Brain pericyte (primary cell): ENCODE measurements around the gene ANO3.
"Not testable (repeated sequence)": the region's sequence is repeated elsewhere in the genome, so short reads cannot be mapped to it uniquely, and the experiment has no call there.

Experiments used
- DNase-seq: peaks from one replicate; pipeline ENCODE4 v3.0.0-alpha.2; 2012; ENCODE audit warnings: low read depth, low spot score

The ANO3 gene

DNA sequence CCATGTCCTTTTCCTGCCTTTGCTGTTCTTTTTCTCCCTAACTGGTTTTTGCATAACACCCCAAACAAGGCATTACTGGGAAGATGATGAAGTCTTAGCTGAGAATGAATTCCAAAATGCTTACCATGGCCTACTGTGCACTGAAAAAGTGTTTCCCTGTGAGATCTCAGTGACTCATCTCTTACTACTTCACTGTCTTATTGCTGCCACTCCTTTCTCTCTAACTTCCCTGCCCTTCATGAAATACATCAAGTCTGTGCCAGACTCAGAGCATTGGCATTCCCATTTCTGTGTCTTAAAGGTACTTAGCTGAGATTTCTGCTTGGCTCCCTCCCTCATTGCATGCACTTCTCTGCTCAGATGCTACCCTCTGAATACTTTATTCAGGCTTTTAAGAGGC is 289.2 kb downstream of the ANO3 start:
- DNase-seq: no peak

- no peak for DNase-seq
Measured at GRCh38 chr11:26622181-26622580, 290.3 kb downstream of the ANO3 start.

GRCh38 chr11:26623076-26623659 is 291.2 kb downstream of the ANO3 start:
- DNase-seq: no peak

DNA sequence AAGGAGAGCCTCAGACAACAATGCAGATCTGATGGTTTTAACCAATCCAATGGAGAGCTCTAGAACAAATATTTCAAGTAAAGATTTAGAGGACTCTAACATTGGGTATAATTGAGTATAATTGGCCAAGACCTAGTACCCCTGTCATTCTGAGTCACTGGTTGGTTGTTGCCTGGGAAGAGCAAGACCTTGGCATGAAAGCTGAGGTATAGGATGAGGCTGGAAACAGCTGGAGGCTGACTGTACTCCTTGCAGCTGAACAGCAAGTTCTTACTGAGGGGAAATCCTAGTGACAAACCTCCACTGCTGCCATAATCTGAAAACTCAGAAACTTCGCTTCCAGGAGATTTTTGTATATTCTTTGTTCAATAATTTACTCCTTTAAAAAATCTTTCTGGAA is 294.4 kb downstream of the ANO3 start:
- no peak for DNase-seq

DNA sequence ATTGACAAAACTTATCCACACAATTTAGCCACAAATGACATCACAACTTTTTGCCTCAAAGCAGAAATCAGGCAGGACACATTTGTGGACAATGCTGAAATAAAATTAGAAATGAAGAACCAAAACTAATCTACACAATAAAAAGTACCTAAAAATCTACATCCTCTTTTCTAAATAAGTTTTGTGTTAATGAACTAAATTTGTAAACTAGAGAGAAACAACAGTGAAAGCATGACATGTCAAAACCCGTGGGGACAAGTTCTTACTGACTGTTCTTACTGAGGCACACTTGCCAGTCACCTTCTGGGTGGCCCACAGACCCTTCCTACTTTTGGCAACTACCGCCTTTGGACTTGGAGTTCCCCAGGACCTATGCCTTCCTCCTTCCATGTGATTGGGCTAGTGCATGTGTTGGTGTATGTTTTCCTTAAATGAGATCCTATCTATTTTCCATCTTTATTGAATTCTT is 300.8 kb downstream of the ANO3 start:
- no peak for DNase-seq

DNA sequence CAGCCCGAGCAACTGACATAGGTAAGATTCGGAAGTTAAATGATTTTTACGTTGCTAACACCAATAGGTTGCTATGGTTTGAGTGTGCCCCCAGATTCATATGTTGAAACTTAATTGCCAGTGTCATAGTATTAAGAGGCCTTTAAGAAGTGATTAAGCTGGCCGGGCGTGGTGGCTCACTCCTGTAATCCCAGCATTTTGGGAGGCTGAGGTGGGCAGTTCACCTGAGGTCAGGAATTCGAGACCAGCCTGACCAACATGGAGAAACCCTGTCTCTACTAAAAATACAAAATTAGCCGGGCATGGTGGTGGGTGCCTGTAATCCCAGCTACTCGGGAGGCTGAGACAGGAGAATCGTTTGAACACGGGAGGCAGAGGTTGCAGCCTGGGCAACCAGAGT is 311.4 kb downstream of the ANO3 start:
- not testable (repeated sequence) for DNase-seq

DNA sequence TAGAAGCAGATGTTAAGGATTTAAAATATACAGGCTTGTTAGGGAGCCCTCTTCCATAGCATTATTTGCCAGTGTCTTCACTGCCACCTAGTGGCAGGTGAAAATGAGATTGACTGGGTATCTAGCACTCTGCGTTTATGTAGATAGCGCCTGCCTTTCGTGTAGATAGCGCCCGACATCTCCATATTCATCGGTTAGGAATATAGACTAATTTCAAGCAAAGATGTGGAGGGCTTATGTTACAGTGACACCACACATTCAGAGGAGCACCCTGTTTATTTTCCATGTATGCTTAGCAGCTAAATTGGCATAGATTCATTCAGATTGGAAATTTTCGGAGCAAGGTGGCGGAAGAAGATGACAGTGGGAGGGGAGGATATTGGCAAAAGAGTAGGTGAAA is 318.0 kb downstream of the ANO3 start:
- peak; percentile 12 for DNase-seq

- no peak for DNase-seq
Measured at GRCh38 chr11:26651916-26652315, 320.0 kb downstream of the ANO3 start.

DNA sequence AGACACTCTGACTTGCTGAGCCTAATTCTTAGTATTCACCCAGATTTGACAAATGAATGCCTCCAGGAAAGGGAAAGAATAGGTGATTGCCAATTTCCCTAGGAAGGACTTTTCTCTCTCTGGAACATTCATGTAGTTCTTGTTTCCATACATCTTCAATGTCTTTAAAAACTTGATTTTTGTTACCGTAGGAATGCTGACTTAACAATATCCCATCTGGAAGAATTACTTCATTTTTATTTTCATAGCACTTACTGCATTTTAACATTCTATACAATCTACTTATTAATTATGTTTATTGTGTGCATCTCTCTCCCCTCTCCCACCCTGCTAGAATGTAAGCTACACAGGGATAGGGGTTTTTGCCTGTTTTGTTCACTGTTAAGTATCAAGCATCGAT is 323.4 kb downstream of the ANO3 start:
- DNase-seq: no peak

DNA sequence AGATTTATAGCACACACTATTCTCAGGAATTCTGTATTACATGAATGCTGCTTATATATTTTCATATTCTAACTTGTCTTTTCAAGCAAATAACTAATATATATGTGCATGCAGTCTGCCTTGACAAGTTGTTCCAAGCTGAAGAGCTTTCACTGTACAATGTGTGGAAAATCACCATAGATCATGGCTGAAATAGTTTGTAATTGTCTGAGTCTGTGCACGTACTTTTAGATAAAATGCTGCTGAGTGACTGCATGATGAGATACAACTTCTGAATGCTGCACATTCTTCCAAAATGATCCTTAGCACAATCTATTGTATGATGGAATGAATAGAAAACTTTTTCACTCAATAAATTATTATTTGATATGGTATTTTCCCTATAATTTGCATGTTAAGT is 331.0 kb downstream of the ANO3 start:
- no peak for DNase-seq

DNA sequence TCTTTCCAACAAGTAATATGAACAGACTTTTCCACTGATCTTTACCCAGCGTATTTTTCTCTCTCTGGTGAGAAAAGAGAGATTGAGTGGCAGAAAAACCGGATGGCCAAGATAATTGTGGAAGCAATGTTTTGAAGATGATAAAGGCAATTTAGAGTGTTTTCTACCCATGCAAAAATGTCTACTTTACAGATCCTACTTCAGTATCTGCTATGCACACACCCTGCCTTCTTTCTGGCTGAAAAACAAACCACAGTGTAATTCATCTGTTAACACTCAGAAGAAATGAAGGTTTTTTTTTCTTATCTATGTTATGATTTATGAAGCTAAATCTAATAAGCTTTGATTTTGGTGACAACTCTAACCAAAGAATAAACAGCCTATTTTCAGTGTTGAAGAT is 333.1 kb downstream of the ANO3 start:
- DNase-seq: no peak

DNA sequence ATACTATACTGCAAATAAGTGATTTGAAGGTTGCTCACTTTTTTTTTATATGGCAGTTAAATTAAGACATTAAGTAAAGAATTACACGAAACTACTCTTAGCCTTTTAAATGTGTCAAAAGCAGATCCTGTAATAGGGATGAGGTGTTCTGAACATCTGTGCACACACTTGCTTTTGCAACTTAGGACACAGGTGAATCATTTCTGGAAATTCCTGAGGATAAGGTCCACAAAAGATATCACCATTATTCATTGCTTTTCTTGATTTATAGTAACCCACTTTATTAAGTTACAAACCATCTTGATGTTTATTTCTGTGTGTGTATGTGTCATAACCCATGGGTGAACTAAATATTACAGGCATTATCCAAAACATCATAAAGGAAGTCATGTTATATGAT is 334.0 kb downstream of the ANO3 start:
- DNase-seq: no peak

- DNase-seq: no peak
Measured at GRCh38 chr11:26675233-26675928, 343.5 kb downstream of the ANO3 start.

- DNase-seq: no peak
Measured at GRCh38 chr11:26676641-26677040, 344.7 kb downstream of the ANO3 start.

GRCh38 chr11:26677566-26677965 is 345.6 kb downstream of the ANO3 start:
- no peak for DNase-seq

- DNase-seq: no peak
Measured at GRCh38 chr11:26687351-26687750, 355.4 kb downstream of the ANO3 start.

GRCh38 chr11:26688701-26689100 is 356.8 kb downstream of the ANO3 start:
- no peak for DNase-seq

DNA sequence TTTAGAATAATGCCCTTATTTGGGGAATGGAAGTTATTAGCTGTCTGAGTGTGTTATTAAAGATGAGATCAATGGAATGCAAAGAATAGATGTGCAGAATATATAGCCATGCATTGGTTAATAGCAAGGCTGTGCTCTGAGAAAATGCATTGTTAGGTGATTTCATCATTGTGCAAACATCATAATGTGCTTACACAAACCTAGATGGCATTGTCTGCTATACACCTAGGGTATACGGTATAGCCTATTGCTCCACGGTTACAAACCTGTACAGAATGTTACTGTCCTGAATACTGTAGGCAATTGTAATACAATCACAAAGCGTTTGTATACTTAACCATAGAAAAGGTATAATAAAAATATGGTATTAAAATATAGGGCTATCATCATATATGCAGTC is 364.4 kb downstream of the ANO3 start:
- DNase-seq: no peak

- no peak for DNase-seq
Measured at GRCh38 chr11:26698224-26698623, 366.3 kb downstream of the ANO3 start.

- DNase-seq: no peak
Measured at GRCh38 chr11:26700574-26701235, 368.8 kb downstream of the ANO3 start.

DNA sequence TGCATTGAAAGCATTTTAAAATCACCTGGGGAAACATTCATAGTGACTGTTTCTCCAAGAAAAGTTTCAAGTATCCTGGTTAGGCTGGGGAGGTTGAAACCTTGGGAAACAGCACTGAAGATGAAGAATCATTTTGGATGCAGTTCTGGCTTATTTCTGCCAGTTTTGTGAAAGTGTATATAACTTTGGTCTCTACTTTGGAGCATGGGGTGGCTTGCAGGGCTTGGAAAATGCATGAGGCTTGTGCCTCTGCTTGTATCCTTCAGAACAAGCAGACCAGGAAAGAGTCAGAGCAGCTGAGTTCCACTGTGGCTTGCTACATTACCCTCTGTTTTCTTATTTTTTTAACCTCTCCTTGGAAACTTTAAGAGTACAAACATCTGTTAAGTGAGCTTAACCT is 370.5 kb downstream of the ANO3 start:
- DNase-seq: no peak

GRCh38 chr11:26703411-26704191 is 371.7 kb downstream of the ANO3 start:
- DNase-seq: no peak
